Subcutaneous abdominal adipose tissue (tissue), 5 donors: ENCODE results near the gene PAX8.

Experiments
- H3K27ac ChIP-seq: one replicate; pipeline ENCODE4 v1.7.0; 2013; ENCODE audit warnings: low read depth, mild to moderate bottlenecking, inconsistent platforms, low read length, moderate library complexity
- H3K27me3 ChIP-seq, 5 donors: one replicate each; pipeline ENCODE4 v1.7.0; 2013; ENCODE audit warnings: low read length in 5 of 5, inconsistent platforms in 1 of 5; ENCODE audit not compliant: control insufficient read depth in 5 of 5, insufficient read depth in 4 of 5
- H3K36me3 ChIP-seq, 5 donors: one replicate each; pipeline ENCODE4 v1.7.0; 2013; ENCODE audit warnings: low read length in 5 of 5; ENCODE audit not compliant: control insufficient read depth in 5 of 5, insufficient read depth in 5 of 5
- H3K4me1 ChIP-seq, 5 donors: one replicate each; pipeline ENCODE4 v1.7.0; 2013; ENCODE audit warnings: low read length in 5 of 5, mild to moderate bottlenecking in 3 of 5, moderate library complexity in 1 of 5; ENCODE audit not compliant: control insufficient read depth in 5 of 5, insufficient read depth in 5 of 5
- H3K4me3 ChIP-seq, 5 donors: one replicate each; pipeline ENCODE4 v1.7.0; 2013; ENCODE audit warnings: low read length in 5 of 5, low read depth in 1 of 5
- H3K9ac ChIP-seq, 5 donors: one replicate each; pipeline ENCODE4 v1.7.0; 2013; ENCODE audit warnings: low read length in 5 of 5, mild to moderate bottlenecking in 4 of 5, moderate library complexity in 3 of 5
- H3K9me3 ChIP-seq, 5 donors: one replicate each; pipeline ENCODE4 v1.7.0; 2013; ENCODE audit warnings: low read length in 5 of 5; ENCODE audit not compliant: control insufficient read depth in 5 of 5
- donor health status: healthy.
- donor health status: healthy.
- donor health status: healthy.
- donor health status: healthy.
- donor health status: healthy.

Gene PAX8

GRCh38 chr2:113187771-113188170 lies 91.0 kb downstream of the PAX8 start:
- Histone ChIP-seq H3K9me3 (no peaks in the 10 kb centered on the region), H3K36me3 (peaks cover 0 to 6% (median 0%) of the 10 kb centered on the region in 5 donors), H3K4me1 (peaks cover 0 to 9% (median 5%) of the 10 kb centered on the region in 5 donors), H3K27ac (no peak overlapping the region), H3K4me3 (no peak overlapping the region), H3K27me3 (no peaks in the 10 kb centered on the region), H3K9ac (no peak overlapping the region)

GRCh38 chr2:113186433-113186796 lies 92.3 kb downstream of the PAX8 start:
- no peaks in the 10 kb centered on the region for H3K36me3 ChIP-seq
- no peak overlapping the region for H3K27ac ChIP-seq
- no peak overlapping the region for H3K9ac ChIP-seq
- no peaks in the 10 kb centered on the region for H3K9me3 ChIP-seq
- H3K27me3 ChIP-seq: no peaks in the 10 kb centered on the region
- peaks cover 3 to 14% (median 13%) of the 10 kb centered on the region in 5 donors for H3K4me1 ChIP-seq
- no peak overlapping the region for H3K4me3 ChIP-seq

- H3K27me3 ChIP-seq: no peaks in the 10 kb centered on the region
- H3K4me3 ChIP-seq: no peak overlapping the region
- no peak overlapping the region for H3K9ac ChIP-seq
- H3K36me3 ChIP-seq: no peaks in the 10 kb centered on the region
- H3K27ac ChIP-seq: no peak overlapping the region
- no peaks in the 10 kb centered on the region for H3K9me3 ChIP-seq
- H3K4me1 ChIP-seq: peaks cover 3 to 18% (median 16%) of the 10 kb centered on the region in 5 donors
These were observed 92.9 kb downstream of the PAX8 start for GRCh38 chr2:113185664-113186432.

- no peak overlapping the region for H3K27ac ChIP-seq
- no peaks in the 10 kb centered on the region for H3K9me3 ChIP-seq
- no peak overlapping the region for H3K4me3 ChIP-seq
- no peaks in the 10 kb centered on the region for H3K27me3 ChIP-seq
- H3K4me1 ChIP-seq: peaks cover 3 to 21% (median 16%) of the 10 kb centered on the region in 5 donors
- no peaks in the 10 kb centered on the region for H3K36me3 ChIP-seq
- no peak overlapping the region for H3K9ac ChIP-seq
These were observed 94.0 kb downstream of the PAX8 start for GRCh38 chr2:113184531-113185230.

GRCh38 chr2:113183703-113184102 lies 95.0 kb downstream of the PAX8 start:
- Histone ChIP-seq H3K9ac (no peak overlapping the region), H3K4me1 (peaks cover 3 to 21% (median 16%) of the 10 kb centered on the region in 5 donors), H3K9me3 (no peaks in the 10 kb centered on the region), H3K4me3 (no peak overlapping the region), H3K27me3 (no peaks in the 10 kb centered on the region), H3K36me3 (no peaks in the 10 kb centered on the region), H3K27ac (no peak overlapping the region)

GRCh38 chr2:113183264-113183663 lies 95.5 kb downstream of the PAX8 start:
- no peaks in the 10 kb centered on the region for H3K27me3 ChIP-seq
- no peak overlapping the region for H3K4me3 ChIP-seq
- no peak overlapping the region for H3K27ac ChIP-seq
- H3K4me1 ChIP-seq: peaks cover 3 to 21% (median 16%) of the 10 kb centered on the region in 5 donors
- H3K9ac ChIP-seq: no peak overlapping the region
- H3K36me3 ChIP-seq: no peaks in the 10 kb centered on the region
- H3K9me3 ChIP-seq: no peaks in the 10 kb centered on the region

- Histone ChIP-seq H3K27me3 (no peaks in the 10 kb centered on the region), H3K36me3 (no peaks in the 10 kb centered on the region), H3K9me3 (no peaks in the 10 kb centered on the region), H3K9ac (no peak overlapping the region), H3K27ac (no peak overlapping the region), H3K4me1 (peaks cover 3 to 21% (median 16%) of the 10 kb centered on the region in 5 donors), H3K4me3 (no peak overlapping the region)
These were observed 96.1 kb downstream of the PAX8 start for GRCh38 chr2:113182471-113183260.

GRCh38 chr2:113181258-113182051 lies 97.3 kb downstream of the PAX8 start:
- Histone ChIP-seq H3K4me1 (peaks cover 3 to 21% (median 16%) of the 10 kb centered on the region in 5 donors), H3K4me3 (no peak overlapping the region), H3K27ac (no peak overlapping the region), H3K9me3 (no peaks in the 10 kb centered on the region), H3K36me3 (no peaks in the 10 kb centered on the region), H3K27me3 (no peaks in the 10 kb centered on the region), H3K9ac (peak overlapping the region in 1 of 5 donors; percentile 26)

- Histone ChIP-seq H3K36me3 (no peaks in the 10 kb centered on the region), H3K4me1 (peaks cover 0 to 20% (median 11%) of the 10 kb centered on the region in 5 donors), H3K27me3 (no peaks in the 10 kb centered on the region), H3K4me3 (no peak overlapping the region), H3K9me3 (no peaks in the 10 kb centered on the region), H3K9ac (no peak overlapping the region), H3K27ac (no peak overlapping the region)
These were observed 98.4 kb downstream of the PAX8 start for GRCh38 chr2:113180131-113180946.
